Chondrocyte (in vitro differentiated cells): Measurements from ENCODE around the gene RGS19. TPM values are rescaled to one million over a fixed set of nuclear protein-coding genes. Genes with fewer than 3 reads are reported as not detected.

ENCODE experiments used
- DNase-seq: peaks from one replicate; pipeline ENCODE4 v3.0.0; 2021; ENCODE audit warnings: mixed read lengths, low spot score
- H3K27ac Mint-ChIP-seq: one replicate; pipeline ENCODE4 v1.8.0; 2021; ENCODE audit warnings: mild to moderate bottlenecking, moderate library complexity, mixed read lengths; ENCODE audit not compliant: unreplicated experiment
- H3K27me3 Mint-ChIP-seq: 2 replicates; pipeline ENCODE4 v1.8.0; 2021; ENCODE audit warnings: low read depth, mixed read lengths
- H3K36me3 Mint-ChIP-seq: 2 replicates; pipeline ENCODE4 v1.8.0; 2021; ENCODE audit warnings: low read depth, mixed read lengths
- H3K4me1 Mint-ChIP-seq: 2 replicates; pipeline ENCODE4 v1.8.0; 2021; ENCODE audit warnings: low read depth, mild to moderate bottlenecking, mixed read lengths
- H3K4me3 Mint-ChIP-seq: one replicate; pipeline ENCODE4 v1.8.0; 2021; ENCODE audit warnings: mild to moderate bottlenecking, moderate library complexity, mixed read lengths; ENCODE audit not compliant: unreplicated experiment
- H3K9me3 Mint-ChIP-seq: 2 replicates; pipeline ENCODE4 v1.8.0; 2021; ENCODE audit warnings: low read depth, mixed read lengths
- total RNA-seq: library from RNA; stranded (reverse); gene quantifications from 3 replicates; pipeline ENCODE4 v1.2.1, GENCODE V29; 2021
- TF ChIP-seq, protein P1 (sequence below): fragments of 200-600 bp; sonication (generic); IDR thresholded peaks from 2 replicates; pipeline ENCODE4 v1.5.0; 2021; ENCODE audit warnings: antibody characterized with exemption, mild to moderate bottlenecking, moderate library complexity

RGS19 gene
- total RNA-seq, 1 donor from 2014 or later: 18.1 TPM

DNA sequence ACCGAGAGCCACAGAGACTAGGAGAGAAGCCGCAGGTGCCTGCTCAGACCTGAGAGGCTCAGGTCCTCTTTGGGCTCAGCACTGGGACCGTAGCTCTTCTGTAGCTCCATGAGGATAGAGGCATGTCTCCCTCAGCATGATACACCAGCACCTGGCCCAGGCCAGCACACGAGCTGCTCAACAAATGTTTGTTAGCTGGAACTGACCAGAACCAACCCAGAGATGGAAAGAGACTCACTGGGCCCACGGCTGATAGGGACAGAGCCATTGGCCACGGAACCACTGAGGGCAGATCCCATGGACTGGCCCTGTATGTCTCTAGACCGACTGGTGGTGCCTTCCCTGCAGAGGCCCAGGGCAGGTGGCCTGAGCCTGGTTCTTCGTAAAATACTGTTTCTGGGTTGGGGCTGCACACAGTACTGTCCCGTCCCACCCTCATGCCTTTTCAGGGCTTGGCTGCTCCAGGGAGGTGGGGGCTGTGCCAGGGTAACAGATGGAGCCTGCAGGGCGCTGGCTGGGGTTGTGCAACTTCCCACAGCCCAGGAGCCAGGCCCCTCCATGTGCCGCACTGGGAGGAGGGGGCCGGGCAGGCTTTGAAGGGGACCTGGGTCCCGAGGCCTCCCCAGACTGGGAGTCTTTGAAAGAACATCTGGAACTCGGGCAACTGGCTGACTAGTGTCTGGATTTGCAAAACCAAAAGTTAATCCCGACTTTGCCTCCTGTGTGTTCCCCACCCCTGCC, 38.1 kb downstream of the RGS19 start:
- no peaks in the 10 kb centered on the region for H3K9me3 Mint-ChIP-seq
- no peak overlapping the region for H3K27ac Mint-ChIP-seq
- peaks cover 31% of the 10 kb centered on the region for H3K4me1 Mint-ChIP-seq
- H3K27me3 Mint-ChIP-seq: peaks cover 6% of the 10 kb centered on the region
- no peak for DNase-seq
- TF ChIP-seq, protein P1, sequence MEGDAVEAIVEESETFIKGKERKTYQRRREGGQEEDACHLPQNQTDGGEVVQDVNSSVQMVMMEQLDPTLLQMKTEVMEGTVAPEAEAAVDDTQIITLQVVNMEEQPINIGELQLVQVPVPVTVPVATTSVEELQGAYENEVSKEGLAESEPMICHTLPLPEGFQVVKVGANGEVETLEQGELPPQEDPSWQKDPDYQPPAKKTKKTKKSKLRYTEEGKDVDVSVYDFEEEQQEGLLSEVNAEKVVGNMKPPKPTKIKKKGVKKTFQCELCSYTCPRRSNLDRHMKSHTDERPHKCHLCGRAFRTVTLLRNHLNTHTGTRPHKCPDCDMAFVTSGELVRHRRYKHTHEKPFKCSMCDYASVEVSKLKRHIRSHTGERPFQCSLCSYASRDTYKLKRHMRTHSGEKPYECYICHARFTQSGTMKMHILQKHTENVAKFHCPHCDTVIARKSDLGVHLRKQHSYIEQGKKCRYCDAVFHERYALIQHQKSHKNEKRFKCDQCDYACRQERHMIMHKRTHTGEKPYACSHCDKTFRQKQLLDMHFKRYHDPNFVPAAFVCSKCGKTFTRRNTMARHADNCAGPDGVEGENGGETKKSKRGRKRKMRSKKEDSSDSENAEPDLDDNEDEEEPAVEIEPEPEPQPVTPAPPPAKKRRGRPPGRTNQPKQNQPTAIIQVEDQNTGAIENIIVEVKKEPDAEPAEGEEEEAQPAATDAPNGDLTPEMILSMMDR: no peak
- no peaks in the 10 kb centered on the region for H3K36me3 Mint-ChIP-seq
- no peak overlapping the region for H3K4me3 Mint-ChIP-seq

DNA sequence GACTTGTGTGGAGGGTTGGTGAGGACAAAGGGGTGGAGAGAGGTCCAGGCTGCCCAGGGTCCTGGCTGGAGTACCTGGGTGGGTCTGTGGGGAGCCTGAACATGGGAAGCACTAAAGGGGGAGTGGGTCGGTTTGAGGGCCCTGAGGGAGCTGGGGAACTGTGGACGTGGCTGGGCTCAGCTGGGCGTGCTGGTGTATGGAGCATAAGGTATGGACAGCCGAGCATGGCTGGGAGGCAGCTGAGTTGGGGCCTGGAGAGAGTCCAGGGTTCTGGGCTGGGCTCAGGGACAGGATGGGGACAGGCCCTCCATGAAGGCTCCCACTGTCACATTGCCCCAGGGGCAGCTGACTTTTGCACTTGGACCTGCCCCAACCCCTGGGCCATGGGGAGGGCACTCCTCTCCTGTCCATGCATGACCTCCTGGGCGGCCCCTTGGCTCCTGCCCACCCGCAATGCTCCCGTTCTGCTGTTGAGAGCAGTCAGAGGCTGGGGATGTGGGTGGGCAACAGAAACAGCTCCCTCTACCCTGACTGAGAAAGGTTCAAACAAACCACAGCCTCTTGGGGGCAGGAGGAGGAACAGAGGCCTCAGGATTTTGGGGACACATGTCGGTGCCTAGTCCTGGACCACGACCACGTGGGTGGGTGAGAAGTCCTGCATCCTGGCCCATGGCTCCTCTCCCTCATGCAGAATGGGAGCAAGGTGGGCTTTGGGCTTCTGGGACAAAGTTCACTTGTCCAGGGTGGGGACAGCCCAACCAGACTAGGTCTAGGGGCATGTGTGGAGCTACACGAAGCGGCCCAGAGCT, 38.9 kb downstream of the RGS19 start:
- TF ChIP-seq, protein P1: no peak
- Mint-ChIP-seq H3K36me3 (no peaks in the 10 kb centered on the region), H3K27ac (no peak overlapping the region), H3K4me1 (peaks cover 24% of the 10 kb centered on the region), H3K9me3 (no peaks in the 10 kb centered on the region), H3K4me3 (no peak overlapping the region), H3K27me3 (peaks cover 6% of the 10 kb centered on the region)
- DNase-seq: no peak

DNA sequence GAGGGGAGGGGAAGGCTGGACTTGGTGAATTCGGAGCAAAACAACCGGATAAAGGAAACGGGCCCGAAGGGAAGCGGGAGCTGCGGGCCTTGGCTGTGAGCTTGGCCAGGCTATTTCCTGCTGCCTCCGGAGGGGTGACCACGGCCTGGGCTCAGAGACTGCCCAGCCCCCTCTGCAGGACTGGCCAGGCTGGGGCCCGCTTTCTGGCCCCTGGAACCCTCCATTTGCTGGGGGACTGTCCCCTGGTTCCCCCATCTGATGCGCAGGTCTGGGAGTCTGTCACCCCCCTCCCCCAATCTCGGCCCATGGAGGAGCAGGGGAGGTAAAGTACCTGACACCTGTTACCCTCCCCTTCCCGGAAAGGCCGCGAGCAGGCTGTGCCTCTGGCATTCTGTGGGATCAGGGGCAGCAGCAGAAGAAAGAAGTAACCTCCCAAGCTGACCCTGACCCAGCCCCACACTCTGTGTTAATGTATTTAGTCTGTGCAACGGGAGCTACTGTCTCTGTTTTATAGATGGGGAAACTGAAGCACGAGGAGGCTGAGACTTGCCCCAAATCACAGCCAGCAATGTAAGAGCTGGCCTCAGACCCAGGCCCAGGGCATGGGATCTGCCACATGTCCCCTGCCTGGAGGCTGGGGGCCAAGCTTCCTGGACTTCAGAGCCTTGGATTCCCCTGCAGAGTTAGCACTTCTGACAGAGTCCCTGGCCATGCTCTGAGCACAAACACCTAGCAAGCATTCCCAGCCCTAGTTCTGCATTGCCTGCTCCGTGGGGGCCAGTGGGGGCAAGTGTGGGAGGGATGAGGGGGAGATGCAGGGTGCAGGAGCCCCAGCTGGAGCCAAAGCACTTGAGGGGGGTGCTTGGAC, 39.8 kb downstream of the RGS19 start:
- peak overlapping the region; percentile 65 for H3K4me3 Mint-ChIP-seq
- H3K36me3 Mint-ChIP-seq: peaks cover under 1% of the 10 kb centered on the region
- DNase-seq: no peak
- peaks cover 14% of the 10 kb centered on the region for H3K4me1 Mint-ChIP-seq
- no peaks in the 10 kb centered on the region for H3K9me3 Mint-ChIP-seq
- TF ChIP-seq, protein P1: peak; percentile 26
- H3K27me3 Mint-ChIP-seq: peaks cover 6% of the 10 kb centered on the region
- no peak overlapping the region for H3K27ac Mint-ChIP-seq

DNA sequence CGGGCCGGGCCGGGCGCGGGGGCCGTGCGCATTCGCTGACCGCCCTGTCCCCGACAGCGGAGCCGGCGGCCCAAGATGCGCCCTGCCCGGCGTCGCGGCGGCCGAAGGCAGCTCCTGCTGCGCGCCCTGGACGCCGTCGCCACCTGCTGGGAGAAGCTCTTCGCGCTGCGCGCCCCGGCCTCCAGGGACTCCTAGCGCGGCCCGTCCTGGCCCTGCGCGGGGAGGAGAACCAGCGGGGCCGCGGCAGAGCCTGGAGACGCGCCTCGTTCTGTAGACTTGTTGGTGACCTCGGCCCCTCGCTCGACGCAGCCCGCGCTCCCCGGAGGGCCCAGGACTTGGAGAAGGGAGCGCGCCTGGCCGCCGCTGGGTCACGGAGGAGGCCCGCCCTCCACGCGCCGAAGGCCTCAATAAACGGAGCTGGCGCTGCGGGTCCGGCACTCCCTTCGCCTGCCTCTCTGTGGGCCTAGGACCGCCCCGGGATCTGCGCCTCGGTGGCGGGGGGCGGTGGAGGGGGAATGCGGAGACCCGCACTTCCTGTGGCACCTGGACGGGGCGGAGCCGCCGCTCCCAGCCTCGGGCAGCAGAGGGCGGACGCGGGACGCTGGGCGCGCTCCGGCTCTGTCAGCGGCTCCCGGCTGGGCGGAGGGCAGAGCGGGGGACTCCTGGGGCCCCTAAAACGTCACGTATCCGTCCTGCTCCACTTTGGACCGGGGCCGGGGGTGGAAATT, 40.6 kb downstream of the RGS19 start:
- Mint-ChIP-seq H3K4me1 (peaks cover 8% of the 10 kb centered on the region), H3K27me3 (peaks cover 6% of the 10 kb centered on the region), H3K4me3 (peak overlapping the region; percentile 65), H3K9me3 (no peaks in the 10 kb centered on the region), H3K27ac (no peak overlapping the region), H3K36me3 (peaks cover 6% of the 10 kb centered on the region)
- TF ChIP-seq, protein P1: peak; percentile 87
- no peak for DNase-seq
